NT2/D1 (cell line): ENCODE data around the gene ELP2.

ENCODE experiments used
- DNase-seq: peaks from one replicate; pipeline ENCODE4 v3.0.0-alpha.2; 2011; ENCODE audit warnings: low read depth, low spot score
- H3K27me3 ChIP-seq: 2 replicates; pipeline ENCODE4 v1.6.0; 2011; ENCODE audit warnings: mild to moderate bottlenecking; ENCODE audit not compliant: insufficient read length, insufficient read depth
- H3K36me3 ChIP-seq: 2 replicates; pipeline ENCODE4 v1.6.1; 2011; ENCODE audit warnings: mild to moderate bottlenecking, low read length, mixed read lengths; ENCODE audit not compliant: insufficient read depth, insufficient read length
- H3K4me1 ChIP-seq: 2 replicates; pipeline ENCODE4 v1.5.1; 2011; ENCODE audit not compliant: insufficient read depth, insufficient read length
- H3K4me3 ChIP-seq: 2 replicates; pipeline ENCODE4 v1.5.1; 2011; ENCODE audit warnings: low read depth; ENCODE audit not compliant: insufficient read length
- H3K9ac ChIP-seq: 2 replicates; pipeline ENCODE4 v1.6.0; 2011; ENCODE audit warnings: low read depth; ENCODE audit not compliant: insufficient read length
- H3K9me3 ChIP-seq: 2 replicates; pipeline ENCODE4 v1.5.1; 2011; ENCODE audit warnings: mild to moderate bottlenecking, low read length; ENCODE audit not compliant: insufficient read depth
- SUZ12 ChIP-seq: IDR thresholded peaks from 2 replicates; pipeline ENCODE4 v1.6.1; 2011; ENCODE audit not compliant: insufficient read length, insufficient read depth; ENCODE audit errors: extremely low read depth
- YY1 ChIP-seq: IDR thresholded peaks from 2 replicates; pipeline ENCODE4 v1.6.1; 2011; ENCODE audit not compliant: insufficient read length, insufficient read depth
- ZNF274 ChIP-seq: IDR thresholded peaks from 2 replicates; pipeline ENCODE4 v1.6.1; 2011; ENCODE audit warnings: mild to moderate bottlenecking, low read depth, low read length

Gene ELP2

DNA sequence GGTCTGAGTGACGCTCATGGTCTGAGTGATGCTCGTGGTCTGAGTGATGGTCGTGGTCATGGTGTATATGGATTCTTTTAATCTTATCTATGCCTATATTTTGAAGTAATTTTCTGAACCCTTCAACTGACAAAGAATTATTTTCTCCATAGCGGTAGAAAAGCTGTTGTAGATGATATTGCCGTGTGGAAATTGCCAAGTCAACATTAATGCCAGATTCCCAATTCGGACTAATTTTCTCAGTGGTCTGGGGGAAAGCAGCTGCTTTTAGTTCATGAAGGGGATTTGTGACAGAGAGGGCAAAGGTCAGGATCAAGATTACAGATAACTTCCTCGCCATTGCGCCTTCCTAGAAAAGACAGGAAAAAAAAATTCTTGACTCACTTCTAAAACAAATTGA, 3.0 kb upstream of the ELP2 start:
- peaks cover 4% of the 10 kb centered on the region for H3K27me3 ChIP-seq
- H3K4me1 ChIP-seq, result no peaks in the 10 kb centered on the region
- peaks cover 41% of the 10 kb centered on the region for H3K36me3 ChIP-seq
- TF ChIP-seq YY1 (no peak), SUZ12 (no peak), ZNF274 (no peak)
- H3K9me3 ChIP-seq, result no peaks in the 10 kb centered on the region
- no peak for DNase-seq
- no peak overlapping the region for H3K4me3 ChIP-seq
- H3K9ac ChIP-seq, result no peak overlapping the region

- Histone ChIP-seq H3K4me1 (peaks cover 2% of the 10 kb centered on the region), H3K27me3 (peaks cover 4% of the 10 kb centered on the region), H3K9ac (no peak overlapping the region), H3K36me3 (peaks cover 31% of the 10 kb centered on the region), H3K4me3 (peak overlapping the region; percentile 84), H3K9me3 (no peaks in the 10 kb centered on the region)
- TF ChIP-seq ZNF274, result no peak
- no peak for TF ChIP-seq SUZ12
- TF ChIP-seq YY1, result no peak
- DNase-seq, result no peak
Observed at GRCh38 chr18:36127836-36128529, 1.7 kb upstream of the ELP2 start.

GRCh38 chr18:36128530-36128870, 1.2 kb upstream of the ELP2 start:
- H3K27me3 ChIP-seq, result peaks cover 4% of the 10 kb centered on the region
- H3K4me1 ChIP-seq, result peaks cover 2% of the 10 kb centered on the region
- peaks cover 28% of the 10 kb centered on the region for H3K36me3 ChIP-seq
- H3K4me3 ChIP-seq, result peak overlapping the region; percentile 84
- no peaks in the 10 kb centered on the region for H3K9me3 ChIP-seq
- peak overlapping the region; percentile 89 for H3K9ac ChIP-seq
- TF ChIP-seq SUZ12, result no peak
- no peak for TF ChIP-seq ZNF274
- TF ChIP-seq YY1, result no peak
- no peak for DNase-seq

DNA sequence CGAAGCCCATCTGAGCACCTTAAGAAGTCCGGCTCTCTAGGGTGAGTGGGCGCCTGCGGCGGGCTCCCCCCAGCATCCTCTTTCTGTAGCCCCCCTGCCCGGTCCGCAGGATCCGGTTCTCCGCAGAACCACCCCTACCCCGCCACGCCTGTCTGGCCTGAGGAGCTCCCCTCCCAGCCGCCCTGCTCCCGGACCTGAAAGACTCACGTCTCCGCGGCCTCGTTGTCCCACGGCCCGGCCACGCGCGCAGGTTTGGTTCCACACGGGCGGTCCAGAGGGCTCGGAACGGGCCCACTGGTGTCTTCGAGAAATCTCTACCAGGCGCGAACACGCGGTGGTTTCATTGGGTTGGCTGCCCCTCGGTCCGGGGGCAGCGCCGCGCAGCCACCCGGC, 796 bp upstream of the ELP2 start:
- Histone ChIP-seq H3K4me3 (peak overlapping the region; percentile 84), H3K9me3 (no peaks in the 10 kb centered on the region), H3K9ac (peak overlapping the region; percentile 89), H3K36me3 (peaks cover 26% of the 10 kb centered on the region), H3K27me3 (peaks cover 4% of the 10 kb centered on the region), H3K4me1 (peaks cover 2% of the 10 kb centered on the region)
- TF ChIP-seq ZNF274 (no peak), YY1 (no peak), SUZ12 (no peak)
- DNase-seq, result no peak

DNA sequence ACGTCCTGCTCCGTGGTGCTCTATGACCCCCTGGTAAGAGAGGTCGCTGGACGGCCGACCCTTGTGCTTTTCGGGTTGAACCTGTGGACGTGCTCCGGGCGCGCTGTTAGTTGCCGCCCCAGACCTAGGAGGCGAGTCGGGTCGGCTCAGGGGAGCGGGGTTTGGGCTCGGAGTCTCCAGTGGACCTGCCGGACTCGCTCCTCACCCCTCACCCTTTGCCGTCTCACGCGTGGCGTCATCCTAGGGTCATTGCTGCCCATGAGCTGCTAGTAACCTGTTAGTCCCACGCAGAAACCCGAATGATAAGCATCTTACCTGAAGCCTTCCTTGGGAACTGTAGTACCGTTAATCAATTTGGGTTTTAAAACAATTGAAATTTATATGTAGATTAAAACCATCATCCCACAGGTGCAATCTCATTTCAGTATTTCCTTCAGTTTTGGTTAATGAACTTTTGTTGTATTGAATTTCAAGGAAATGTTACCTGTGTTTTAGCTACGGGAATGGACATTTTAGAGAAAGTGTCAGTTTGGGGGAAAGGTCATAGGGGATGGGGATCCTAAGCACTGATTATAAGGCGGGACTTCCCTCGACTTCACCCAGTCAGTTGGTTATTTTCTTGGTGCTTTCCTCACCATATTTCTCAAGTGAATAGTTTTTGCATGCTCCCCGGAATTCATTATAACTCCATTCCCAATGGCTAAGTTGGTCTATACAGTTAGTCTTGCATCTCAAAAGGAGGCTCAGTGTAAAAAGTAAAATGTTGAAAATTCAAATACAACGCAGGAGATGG, 536 bp downstream of the ELP2 start:
- Histone ChIP-seq H3K9ac (peak overlapping the region; percentile 92), H3K9me3 (no peaks in the 10 kb centered on the region), H3K36me3 (peaks cover 26% of the 10 kb centered on the region), H3K27me3 (peaks cover 4% of the 10 kb centered on the region), H3K4me3 (peak overlapping the region; percentile 84), H3K4me1 (peaks cover 2% of the 10 kb centered on the region)
- TF ChIP-seq SUZ12 (no peak), ZNF274 (no peak), YY1 (no peak)
- DNase-seq, result no peak

- peaks cover 2% of the 10 kb centered on the region for H3K4me1 ChIP-seq
- H3K9me3 ChIP-seq, result no peaks in the 10 kb centered on the region
- peaks cover 4% of the 10 kb centered on the region for H3K27me3 ChIP-seq
- H3K9ac ChIP-seq, result no peak overlapping the region
- H3K4me3 ChIP-seq, result peak overlapping the region; percentile 84
- no peak for DNase-seq
- TF ChIP-seq ZNF274 (no peak), SUZ12 (no peak), YY1 (no peak)
- peaks cover 26% of the 10 kb centered on the region for H3K36me3 ChIP-seq
Observed at GRCh38 chr18:36130883-36131653, 1.4 kb downstream of the ELP2 start.
